HG03575 (cell line): ENCODE data around the gene OR10A7.
"Not testable (repeated sequence)": the region's sequence is repeated elsewhere in the genome, so short reads cannot be mapped to it uniquely, and the experiment has no call there.

ENCODE experiments used
- ATAC-seq: cut with Tn5 transposase; IDR thresholded peaks from one replicate; pipeline ENCODE4 v1.9.1; 2021; ENCODE audit not compliant: unreplicated experiment, insufficient number of reproducible peaks, low FRiP score; ENCODE audit errors: extremely low read depth

OR10A7 gene, protein sequence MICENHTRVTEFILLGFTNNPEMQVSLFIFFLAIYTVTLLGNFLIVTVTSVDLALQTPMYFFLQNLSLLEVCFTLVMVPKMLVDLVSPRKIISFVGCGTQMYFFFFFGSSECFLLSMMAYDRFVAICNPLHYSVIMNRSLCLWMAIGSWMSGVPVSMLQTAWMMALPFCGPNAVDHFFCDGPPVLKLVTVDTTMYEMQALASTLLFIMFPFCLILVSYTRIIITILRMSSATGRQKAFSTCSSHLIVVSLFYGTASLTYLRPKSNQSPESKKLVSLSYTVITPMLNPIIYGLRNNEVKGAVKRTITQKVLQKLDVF

GRCh38 chr12:55220725-55221124 is at the start of gene OR10A7:
Gene OR10A7, plus strand, starts transcription at chr12:55221025. Its CDS starts 0 bp downstream, at chr12:55221025.
- ATAC-seq = no peak

DNA sequence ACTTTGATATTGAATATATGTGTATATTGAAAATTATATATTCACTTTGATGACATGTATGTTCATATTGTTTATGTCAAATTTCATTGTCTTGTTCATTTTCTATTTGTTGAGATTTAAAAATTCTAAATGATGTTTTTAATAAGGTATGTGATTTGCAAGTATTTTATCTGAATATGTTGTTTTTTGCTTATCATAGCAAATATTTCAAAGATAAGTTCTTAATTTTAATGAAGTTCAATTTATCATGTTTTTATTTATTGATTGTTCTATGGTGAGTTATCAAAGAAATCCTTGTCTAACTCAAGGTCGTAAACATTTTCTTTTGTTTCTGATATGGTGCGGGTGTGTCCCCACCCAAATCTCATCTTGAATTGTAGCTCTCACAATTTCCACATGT is 49.4 kb upstream of the OR10A7 start:
- ATAC-seq = no peak

DNA sequence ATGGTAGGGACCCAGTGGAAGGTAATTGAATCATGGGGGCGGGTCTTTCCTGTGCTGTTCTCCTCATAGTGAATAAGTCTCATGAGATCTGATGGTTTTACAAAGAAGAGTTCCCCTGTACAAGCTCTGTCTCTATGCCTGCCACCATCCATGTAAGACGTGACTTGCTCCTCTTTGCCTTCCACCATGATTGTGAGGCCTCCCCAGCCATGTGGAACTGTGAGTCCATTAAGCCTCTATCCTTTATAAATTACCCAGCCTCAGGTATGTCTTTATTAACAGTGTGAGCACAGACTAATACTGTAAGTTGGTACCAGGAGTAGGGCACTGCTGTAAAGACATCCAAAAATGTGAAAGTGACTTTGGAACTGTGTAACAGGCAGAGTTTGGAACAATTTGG is 49.0 kb upstream of the OR10A7 start:
- ATAC-seq = not testable (repeated sequence)

- ATAC-seq = no peak
Observed at GRCh38 chr12:55172686-55173085, 48.1 kb upstream of the OR10A7 start.

DNA sequence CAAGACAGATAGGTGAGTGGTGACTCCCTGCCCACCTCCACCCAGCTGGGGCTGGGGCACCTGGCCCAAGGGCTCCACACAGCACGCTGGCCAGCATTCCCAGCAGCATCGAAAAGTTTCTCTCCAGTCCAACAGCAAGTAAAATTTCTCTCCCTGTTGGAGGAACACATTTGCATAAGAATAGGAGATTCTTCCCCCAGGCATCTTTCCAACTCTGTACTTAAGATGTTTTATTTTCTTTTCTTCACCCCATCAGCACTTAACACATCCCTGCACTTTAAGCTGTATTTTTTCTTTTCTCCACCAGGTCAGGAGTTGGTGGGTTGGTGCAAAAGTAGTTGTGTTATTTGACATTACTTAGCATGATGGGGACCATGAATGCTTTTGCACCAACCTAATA is 47.4 kb upstream of the OR10A7 start:
- ATAC-seq = no peak

GRCh38 chr12:55188573-55188972 is 32.3 kb upstream of the OR10A7 start:
- ATAC-seq = no peak

DNA sequence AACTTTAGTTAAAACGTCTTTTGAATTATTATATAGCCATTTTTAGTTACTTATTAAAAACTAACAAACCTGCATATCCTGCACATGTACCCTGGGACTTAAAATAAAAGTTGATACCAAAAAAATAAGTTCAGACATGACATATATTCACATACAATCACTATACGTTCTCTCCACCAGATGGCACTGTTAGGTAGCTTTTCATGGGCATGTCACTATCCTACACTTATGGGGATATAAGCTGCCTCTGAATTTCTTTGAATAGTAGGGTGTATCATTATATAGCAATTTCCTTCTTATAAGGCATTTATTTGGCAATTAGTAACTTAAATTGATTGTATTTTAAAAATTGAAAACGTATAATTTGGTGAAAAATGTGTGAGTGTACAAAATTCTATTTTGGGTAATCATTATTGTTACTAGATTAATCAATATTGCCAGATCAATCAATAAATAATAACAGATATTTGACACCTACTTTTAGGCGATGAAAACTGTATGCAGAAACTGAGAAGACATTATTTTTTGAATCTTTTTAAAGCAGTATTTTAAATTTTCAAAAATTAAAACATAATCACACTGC is 31.8 kb upstream of the OR10A7 start:
- peak; percentile 73 for ATAC-seq

DNA sequence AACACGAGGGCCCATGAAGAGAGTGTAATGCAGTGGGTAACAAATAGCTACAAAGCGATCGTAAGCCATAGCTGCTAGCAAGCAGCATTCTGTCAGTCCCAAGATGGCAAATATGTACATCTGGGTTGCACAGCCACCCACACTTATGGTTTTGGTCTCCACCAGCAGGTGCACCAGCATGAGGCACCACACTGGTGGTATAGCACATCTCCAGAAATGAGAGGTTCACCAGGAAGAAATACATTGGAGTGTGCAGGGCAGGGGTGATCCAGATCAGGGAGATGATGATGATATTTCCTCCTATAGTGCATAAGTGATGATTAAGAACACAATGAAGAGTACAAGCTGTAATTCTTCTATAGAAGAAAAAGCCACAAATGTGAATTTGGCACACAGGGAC is 26.4 kb upstream of the OR10A7 start:
- ATAC-seq = no peak

GRCh38 chr12:55226523-55226922 is 5.7 kb downstream of the OR10A7 start:
- ATAC-seq = no peak

- no peak for ATAC-seq
Observed at GRCh38 chr12:55227643-55228042, 6.8 kb downstream of the OR10A7 start.

GRCh38 chr12:55244309-55244708 is 23.5 kb downstream of the OR10A7 start, which contains the start of gene OR6C74:
Gene OR6C74, plus strand, starts transcription at chr12:55244609. Its CDS starts 2,679 bp downstream, at chr12:55247288.
- ATAC-seq = no peak

GRCh38 chr12:55246159-55246558 is 25.3 kb downstream of the OR10A7 start:
- no peak for ATAC-seq

GRCh38 chr12:55250944-55251343 is 30.1 kb downstream of the OR10A7 start:
- no peak for ATAC-seq

- no peak for ATAC-seq
Observed at GRCh38 chr12:55253281-55253680, 32.5 kb downstream of the OR10A7 start.

- ATAC-seq = no peak
Observed at GRCh38 chr12:55256831-55257230, 36.0 kb downstream of the OR10A7 start.

- no peak for ATAC-seq
Observed at GRCh38 chr12:55258303-55258702, 37.5 kb downstream of the OR10A7 start.
